GM18868 (cell line): ENCODE data around the gene CGNL1.

Source experiments
- ATAC-seq: cut with Tn5 transposase; IDR thresholded peaks from one replicate; pipeline ENCODE4 v1.9.1; 2021; ENCODE audit warnings: mild to moderate bottlenecking, moderate library complexity; ENCODE audit not compliant: unreplicated experiment

The CGNL1 gene

DNA sequence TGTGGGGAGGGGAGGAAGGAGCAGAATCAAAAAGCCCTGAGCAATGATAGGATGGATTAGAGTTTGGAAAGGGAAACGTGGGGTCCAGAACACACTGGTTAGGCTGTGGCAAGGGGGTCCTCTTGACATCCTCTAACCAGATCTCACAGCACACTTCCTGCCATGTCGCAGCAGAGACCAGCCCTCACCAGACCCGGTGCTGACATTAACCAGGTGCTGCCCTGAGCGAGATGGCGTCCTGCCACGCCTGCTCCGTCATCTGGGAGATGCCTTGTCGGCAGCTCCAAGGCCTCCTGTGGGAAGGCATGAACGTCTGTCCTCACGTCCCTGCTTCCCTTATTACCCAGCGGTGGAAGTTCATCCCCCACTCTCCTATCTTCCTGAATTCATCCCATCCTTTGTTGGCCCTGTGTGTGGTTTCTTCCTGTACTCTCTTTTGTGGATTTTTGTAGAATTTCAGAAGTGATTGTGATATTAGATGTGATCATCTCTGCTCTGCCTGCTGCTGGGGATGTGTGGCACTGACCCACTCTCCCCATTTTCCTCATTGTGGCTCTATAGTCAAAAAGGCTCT lies 186.0 kb downstream of the CGNL1 start:
- ATAC-seq = no peak

GRCh38 chr15:57563416-57563815 lies 187.1 kb downstream of the CGNL1 start:
- ATAC-seq = no peak

DNA sequence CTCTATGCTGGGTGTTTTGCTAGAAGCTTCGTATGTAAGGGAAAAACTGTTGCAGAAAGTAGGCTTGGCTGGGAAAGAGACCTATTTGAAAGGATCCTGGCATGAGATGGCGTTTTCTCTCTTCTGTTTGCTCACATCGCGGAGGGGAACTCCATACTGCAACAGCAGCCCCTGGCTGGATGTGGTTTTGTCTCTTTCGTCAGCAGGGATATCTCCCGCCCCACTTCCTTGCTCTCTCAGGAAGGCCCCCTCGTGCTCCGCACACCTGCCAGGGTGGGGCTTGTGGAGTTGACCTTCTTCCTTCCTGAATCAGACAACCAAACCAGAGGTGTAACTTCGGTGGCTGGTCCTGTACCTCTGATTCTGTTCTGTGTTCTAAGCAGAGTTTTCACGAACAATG lies 189.0 kb downstream of the CGNL1 start:
- peak; percentile 41 for ATAC-seq

GRCh38 chr15:57566834-57567233 lies 190.5 kb downstream of the CGNL1 start:
- ATAC-seq = no peak

DNA sequence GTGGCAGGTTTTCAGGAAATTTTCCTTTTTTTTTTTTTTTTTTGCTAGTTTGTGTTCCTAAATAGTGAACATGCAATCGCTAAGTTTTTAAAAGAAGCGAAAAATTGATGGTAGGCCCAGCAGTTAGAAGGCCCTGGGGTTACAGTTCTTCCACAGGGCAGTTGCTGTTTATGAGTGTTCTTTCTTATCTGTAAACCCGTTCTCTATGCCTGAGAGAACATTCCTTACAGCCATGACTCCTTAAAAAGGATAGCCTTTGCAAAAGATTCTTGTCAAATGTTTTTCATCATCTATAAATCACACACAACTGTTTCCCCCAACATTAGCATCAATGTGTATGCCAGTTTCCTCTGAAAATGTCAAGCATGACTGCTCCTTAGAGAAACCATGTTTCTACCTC lies 191.6 kb downstream of the CGNL1 start:
- ATAC-seq = no peak

DNA sequence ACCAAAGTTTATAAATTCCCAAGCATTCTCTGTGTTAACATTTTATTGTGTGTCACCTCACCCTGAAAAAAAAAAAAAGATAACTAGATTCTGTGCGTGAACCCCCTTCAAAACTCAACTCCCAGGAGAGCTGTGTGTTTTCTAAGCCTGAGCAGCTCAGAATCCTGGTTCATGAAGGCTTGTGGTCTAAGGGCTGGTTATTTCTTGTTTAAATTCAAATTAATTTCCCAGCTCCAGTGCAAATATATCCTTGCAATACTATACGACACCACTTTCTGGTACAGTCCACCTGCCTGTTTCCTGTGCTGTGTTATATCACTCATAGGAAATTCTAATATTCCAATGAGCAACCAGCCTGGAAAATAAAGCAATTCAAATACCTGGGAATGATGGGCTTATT lies 192.0 kb downstream of the CGNL1 start:
- no peak for ATAC-seq

DNA sequence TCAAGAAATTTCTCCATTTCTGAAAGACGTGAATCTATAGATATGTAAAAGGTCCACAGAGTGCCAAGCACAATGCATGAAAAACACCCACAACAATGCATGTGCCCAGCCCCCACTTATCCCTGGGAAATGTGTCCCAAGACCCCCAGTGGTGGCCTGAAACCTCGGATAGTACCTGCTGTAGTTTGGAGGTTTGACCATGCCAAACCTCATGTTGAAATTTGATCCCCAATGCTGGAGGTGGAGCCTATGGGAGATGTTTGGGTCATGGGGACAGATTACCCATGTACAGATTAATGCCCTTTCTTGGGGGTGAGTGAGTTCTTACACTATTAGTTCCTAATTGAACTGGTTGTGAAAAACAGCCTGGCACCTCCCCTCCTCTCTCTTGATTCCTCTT lies 194.0 kb downstream of the CGNL1 start:
- no peak for ATAC-seq

DNA sequence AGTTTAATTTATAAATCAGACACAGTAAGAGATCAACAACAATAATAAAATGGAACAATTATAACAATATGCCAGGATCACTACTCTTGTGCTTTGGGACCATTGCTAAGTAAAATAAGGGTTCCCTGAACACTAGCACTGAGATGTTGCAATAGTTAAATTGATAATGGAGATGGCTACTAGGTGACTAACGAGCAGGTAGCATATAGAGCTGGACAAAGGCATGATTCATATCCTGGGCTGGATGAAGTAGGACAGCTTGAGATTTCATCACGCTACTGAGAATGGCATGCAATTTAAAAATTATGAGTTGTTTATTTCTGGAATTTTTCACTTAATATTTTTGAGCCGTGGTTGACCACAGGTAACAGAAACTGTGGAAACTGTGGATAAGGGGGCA lies 194.7 kb downstream of the CGNL1 start:
- no peak for ATAC-seq

- ATAC-seq = no peak
Observed at GRCh38 chr15:57571725-57572124, 195.4 kb downstream of the CGNL1 start.

DNA sequence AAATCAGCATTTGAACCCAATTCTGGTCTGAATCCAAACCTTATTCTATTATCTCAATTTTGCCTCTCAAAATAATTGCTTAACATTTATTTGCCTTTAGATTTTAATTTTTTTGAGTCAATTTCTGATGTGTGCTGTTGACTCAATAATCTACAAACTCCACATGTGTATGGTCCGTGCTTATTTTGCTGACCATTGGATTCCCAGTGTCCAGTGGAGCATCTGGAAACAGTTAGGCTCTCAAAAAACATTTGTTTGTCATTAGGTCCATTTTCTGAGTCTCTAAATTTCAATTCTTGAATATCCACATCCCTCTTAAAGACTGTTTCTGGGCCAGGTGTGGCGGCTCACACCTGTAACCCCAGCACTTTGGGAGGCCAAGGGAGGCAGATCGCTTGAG lies 196.2 kb downstream of the CGNL1 start:
- ATAC-seq = no peak

- no peak for ATAC-seq
Observed at GRCh38 chr15:57573151-57573550, 196.8 kb downstream of the CGNL1 start.

- ATAC-seq = no peak
Observed at GRCh38 chr15:57575363-57575762, 199.1 kb downstream of the CGNL1 start.

DNA sequence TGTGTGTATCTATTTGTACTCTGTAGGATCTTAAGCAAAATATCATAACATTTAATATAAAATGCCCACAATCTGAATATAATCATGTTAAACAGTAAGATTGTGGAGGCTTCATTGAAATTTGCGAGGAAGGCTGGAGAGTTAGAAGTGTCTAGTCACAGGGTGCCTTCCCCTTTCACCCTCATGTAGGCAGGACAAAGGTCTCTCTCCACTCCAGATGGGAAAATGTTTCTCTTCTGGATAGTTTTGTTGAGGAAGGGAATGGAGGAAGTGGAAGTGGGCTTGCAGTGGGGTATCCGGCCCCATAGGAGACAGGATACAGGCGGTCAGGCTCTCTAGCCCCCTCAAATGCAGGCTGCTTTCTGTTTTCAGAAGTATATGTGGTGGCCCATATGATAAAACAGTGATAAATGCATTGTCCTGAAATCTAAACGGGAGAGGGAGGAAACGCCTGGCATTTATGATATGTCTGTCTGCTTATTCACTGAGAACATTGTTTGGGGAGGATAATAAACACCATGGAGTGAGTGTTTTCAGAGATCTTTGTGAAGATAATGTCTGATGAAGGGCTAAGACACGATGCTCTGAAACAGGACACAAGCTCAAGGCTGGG lies 202.1 kb downstream of the CGNL1 start:
- no peak for ATAC-seq

- ATAC-seq = no peak
Observed at GRCh38 chr15:57580428-57580827, 204.1 kb downstream of the CGNL1 start.

DNA sequence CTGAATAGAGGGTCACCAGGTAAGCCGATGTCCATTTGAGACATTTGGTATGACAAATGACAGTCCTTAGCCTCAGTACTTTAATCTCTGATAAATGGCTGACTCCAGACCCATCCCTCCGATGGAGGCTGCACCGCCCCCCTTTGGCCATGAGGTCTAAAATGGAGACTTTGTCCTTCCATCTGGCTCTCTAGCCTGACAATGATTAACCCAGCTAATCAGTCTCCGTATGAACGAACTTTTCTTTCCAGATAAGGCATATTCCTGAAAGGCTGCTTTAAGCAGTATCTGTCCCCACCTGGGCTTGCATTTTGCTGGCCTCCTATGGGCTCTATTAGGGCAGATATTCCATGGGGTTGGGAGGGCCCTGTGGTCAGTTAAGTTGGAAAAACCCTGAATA lies 204.6 kb downstream of the CGNL1 start:
- no peak for ATAC-seq

- no peak for ATAC-seq
Observed at GRCh38 chr15:57582090-57582489, 205.8 kb downstream of the CGNL1 start.

- ATAC-seq = no peak
Observed at GRCh38 chr15:57583282-57583681, 207.0 kb downstream of the CGNL1 start.

- ATAC-seq = no peak
Observed at GRCh38 chr15:57583720-57584119, 207.4 kb downstream of the CGNL1 start.

- peak; percentile 82 for ATAC-seq
Observed at GRCh38 chr15:57586661-57587424, 210.5 kb downstream of the CGNL1 start.

DNA sequence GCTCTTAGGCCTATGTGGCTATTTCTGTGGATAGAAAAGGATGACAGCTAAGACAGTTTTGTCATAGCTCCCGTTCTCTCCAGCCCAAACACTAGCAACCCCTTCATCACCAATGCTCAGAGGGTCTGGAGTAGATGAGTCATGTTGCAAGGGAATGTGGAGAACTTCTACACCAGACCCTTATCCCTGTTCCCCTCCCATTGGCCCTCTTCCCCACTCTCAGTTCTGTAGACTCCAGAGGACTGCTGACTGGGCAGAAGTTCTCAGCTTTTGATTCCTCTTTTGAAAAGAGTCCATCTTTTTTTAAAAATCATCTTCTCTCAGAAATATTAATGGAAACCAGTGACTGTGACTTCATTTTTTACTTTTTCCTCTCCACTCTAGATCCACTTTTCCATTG lies 213.0 kb downstream of the CGNL1 start:
- no peak for ATAC-seq

DNA sequence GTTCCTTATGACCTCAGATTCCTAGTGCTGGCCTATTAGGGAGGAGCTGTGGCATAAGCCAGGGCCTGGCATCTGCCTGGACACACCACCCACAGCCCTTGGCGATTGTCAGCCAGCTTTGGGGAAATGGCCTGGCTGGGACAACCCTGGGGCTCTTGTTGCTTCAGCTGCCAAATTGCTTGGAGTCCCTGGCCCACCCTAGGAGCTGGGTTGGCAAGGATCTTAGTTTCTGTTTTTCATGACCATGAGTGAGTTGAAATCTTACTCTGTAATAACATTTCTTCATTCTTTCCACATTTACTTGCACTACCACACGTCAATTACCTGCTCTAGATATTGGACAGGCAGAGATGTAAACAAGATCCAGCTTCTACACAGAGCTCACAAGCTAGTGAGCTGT lies 213.4 kb downstream of the CGNL1 start:
- no peak for ATAC-seq

- no peak for ATAC-seq
Observed at GRCh38 chr15:57591237-57591821, 215.0 kb downstream of the CGNL1 start.
